ENCODE measurements around the gene CFAP70. TPM values are rescaled to one million over a fixed set of nuclear protein-coding genes. Genes with fewer than 3 reads are reported as not detected.

The CFAP70 gene
- total RNA-seq, 4 donors from 2014 or later, result 1.1 to 1.8 (median 1.2) TPM

DNA sequence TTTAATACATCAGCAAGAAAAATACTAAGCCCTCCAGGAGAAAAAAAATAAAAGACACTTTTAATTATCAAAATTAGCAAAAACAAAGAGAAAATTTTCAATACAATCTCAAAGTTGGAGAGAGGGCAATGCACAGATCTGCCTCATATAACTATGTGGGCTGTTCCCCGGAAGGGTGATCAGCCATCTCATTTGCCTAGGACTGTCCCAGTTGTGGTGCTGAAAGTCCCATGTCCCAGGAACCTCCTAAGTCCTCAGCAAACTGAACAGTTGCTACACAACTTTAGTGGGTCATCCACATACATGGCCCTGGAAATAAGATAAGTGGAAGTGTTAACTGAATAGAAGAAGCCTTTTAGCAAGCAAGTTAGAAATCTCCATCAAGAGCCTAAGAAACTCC is 14.4 kb downstream of the CFAP70 start:
- 67 to 100% methylated on average over 1 of the region's 1 CpG for WGBS, 2 donors (ENCODE audit: low coverage in 1 of 2)

DNA sequence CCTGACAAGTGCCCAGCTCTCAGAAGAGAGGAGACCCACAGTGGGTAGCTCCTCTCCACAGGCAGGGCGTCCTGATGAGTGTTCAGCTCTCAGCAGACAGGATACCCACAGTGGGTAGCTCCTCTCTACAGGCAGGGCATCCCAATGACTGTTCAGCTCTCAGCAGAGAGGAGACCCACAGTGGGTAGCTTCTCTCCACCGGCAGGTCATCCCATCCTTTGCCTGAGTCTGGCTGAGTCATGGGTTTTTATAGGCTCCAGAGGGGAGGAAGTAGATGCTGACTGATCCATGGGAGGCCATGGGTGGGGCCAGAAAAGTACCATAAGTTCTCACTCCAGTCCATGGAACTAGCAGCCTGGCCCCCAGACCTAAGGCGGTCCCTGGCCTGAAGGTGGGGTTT is 18.5 kb downstream of the CFAP70 start:
- TF ChIP-seq POLR2AphosphoS5 (IDR thresholded peaks at IDR 0.05), result no peak
- TF ChIP-seq, protein P1, sequence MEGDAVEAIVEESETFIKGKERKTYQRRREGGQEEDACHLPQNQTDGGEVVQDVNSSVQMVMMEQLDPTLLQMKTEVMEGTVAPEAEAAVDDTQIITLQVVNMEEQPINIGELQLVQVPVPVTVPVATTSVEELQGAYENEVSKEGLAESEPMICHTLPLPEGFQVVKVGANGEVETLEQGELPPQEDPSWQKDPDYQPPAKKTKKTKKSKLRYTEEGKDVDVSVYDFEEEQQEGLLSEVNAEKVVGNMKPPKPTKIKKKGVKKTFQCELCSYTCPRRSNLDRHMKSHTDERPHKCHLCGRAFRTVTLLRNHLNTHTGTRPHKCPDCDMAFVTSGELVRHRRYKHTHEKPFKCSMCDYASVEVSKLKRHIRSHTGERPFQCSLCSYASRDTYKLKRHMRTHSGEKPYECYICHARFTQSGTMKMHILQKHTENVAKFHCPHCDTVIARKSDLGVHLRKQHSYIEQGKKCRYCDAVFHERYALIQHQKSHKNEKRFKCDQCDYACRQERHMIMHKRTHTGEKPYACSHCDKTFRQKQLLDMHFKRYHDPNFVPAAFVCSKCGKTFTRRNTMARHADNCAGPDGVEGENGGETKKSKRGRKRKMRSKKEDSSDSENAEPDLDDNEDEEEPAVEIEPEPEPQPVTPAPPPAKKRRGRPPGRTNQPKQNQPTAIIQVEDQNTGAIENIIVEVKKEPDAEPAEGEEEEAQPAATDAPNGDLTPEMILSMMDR (IDR thresholded peaks at IDR 0.05), result no peak
- no peak for TF ChIP-seq EP300 (IDR thresholded peaks at IDR 0.05)
- TF ChIP-seq POLR2A (IDR thresholded peaks at IDR 0.05), result no peak
- Histone ChIP-seq H3K27ac (no peak overlapping the region), H3K9me3 (no peaks in the 10 kb centered on the region), H3K36me3 (peaks cover 0 to 17% of the 10 kb centered on the region in 2 donors), H3K4me1 (no peaks in the 10 kb centered on the region), H3K4me3 (no peak overlapping the region), H3K27me3 (no peaks in the 10 kb centered on the region)
- no peak for ATAC-seq
- WGBS, 2 donors (ENCODE audit: low coverage in 1 of 2), result no CpG with 5 or more reads among the region's 3 CpGs

More for the DNA sequence above, 14.4 kb downstream of the CFAP70 start:
- TF ChIP-seq POLR2A (IDR thresholded peaks at IDR 0.05) (no peak), EP300 (IDR thresholded peaks at IDR 0.05) (no peak), POLR2AphosphoS5 (IDR thresholded peaks at IDR 0.05) (no peak)
- TF ChIP-seq, protein P1 (IDR thresholded peaks at IDR 0.05), result no peak
- Histone ChIP-seq H3K36me3 (peaks cover 0 to 30% of the 10 kb centered on the region in 2 donors), H3K27ac (no peak overlapping the region), H3K27me3 (no peaks in the 10 kb centered on the region), H3K9me3 (no peaks in the 10 kb centered on the region), H3K4me3 (no peak overlapping the region), H3K4me1 (no peaks in the 10 kb centered on the region)
- ATAC-seq, result no peak

- Histone ChIP-seq H3K4me1 (no peaks in the 10 kb centered on the region), H3K36me3 (peaks cover 0 to 17% of the 10 kb centered on the region in 2 donors), H3K9me3 (no peaks in the 10 kb centered on the region), H3K4me3 (no peak overlapping the region), H3K27me3 (no peaks in the 10 kb centered on the region), H3K27ac (no peak overlapping the region)
- no peak for TF ChIP-seq POLR2AphosphoS5 (IDR thresholded peaks at IDR 0.05)
- TF ChIP-seq EP300 (IDR thresholded peaks at IDR 0.05), result no peak
- TF ChIP-seq, protein P1 (IDR thresholded peaks at IDR 0.05), result no peak
- no peak for TF ChIP-seq POLR2A (IDR thresholded peaks at IDR 0.05)
- WGBS, 2 donors (ENCODE audit: low coverage in 1 of 2), result no CpG with 5 or more reads among the region's 7 CpGs
- ATAC-seq, result no peak
Observed at GRCh38 chr10:73339436-73339835, 19.2 kb downstream of the CFAP70 start.

- no peaks in the 10 kb centered on the region for H3K4me1 ChIP-seq
- no peaks in the 10 kb centered on the region for H3K27me3 ChIP-seq
- no peak overlapping the region for H3K4me3 ChIP-seq
- ATAC-seq, result no peak
- 80 to 94% methylated on average over 2 to 4 of the region's 8 CpGs for WGBS, 2 donors (ENCODE audit: low coverage in 1 of 2)
- no peak overlapping the region for H3K27ac ChIP-seq
- H3K36me3 ChIP-seq, result peaks cover 0 to 17% of the 10 kb centered on the region in 2 donors
- no peak for TF ChIP-seq POLR2AphosphoS5 (IDR thresholded peaks at IDR 0.05)
- TF ChIP-seq POLR2A (IDR thresholded peaks at IDR 0.05), result no peak
- TF ChIP-seq, protein P1 (IDR thresholded peaks at IDR 0.05), result no peak
- TF ChIP-seq EP300 (IDR thresholded peaks at IDR 0.05), result no peak
- H3K9me3 ChIP-seq, result no peaks in the 10 kb centered on the region
Observed at GRCh38 chr10:73338801-73339368, 19.8 kb downstream of the CFAP70 start.

DNA sequence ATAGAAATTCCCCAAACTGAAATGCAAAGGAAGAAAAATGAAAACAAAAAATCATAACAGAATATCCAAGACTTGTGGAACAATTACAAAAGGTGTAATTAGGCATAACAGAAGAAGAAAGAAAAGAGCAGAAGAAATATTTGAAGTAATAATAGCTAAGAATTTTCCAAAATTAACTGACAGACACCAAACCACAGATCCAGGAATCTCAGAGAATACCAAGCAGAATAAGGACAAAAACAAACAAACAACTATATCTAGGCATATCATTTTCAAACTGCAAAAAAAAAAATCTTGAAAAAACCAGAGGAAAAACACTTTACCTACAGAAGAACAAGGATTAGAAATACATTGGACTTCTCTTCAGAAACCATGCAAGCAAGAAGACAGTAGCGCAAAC is 25.5 kb downstream of the CFAP70 start:
- Histone ChIP-seq H3K27ac (no peak overlapping the region), H3K9me3 (no peaks in the 10 kb centered on the region), H3K4me3 (no peak overlapping the region), H3K27me3 (no peaks in the 10 kb centered on the region), H3K36me3 (no peaks in the 10 kb centered on the region), H3K4me1 (no peaks in the 10 kb centered on the region)
- 92 to 100% methylated on average over 1 of the region's 1 CpG for WGBS, 2 donors (ENCODE audit: low coverage in 1 of 2)
- TF ChIP-seq POLR2AphosphoS5 (IDR thresholded peaks at IDR 0.05), result no peak
- no peak for TF ChIP-seq EP300 (IDR thresholded peaks at IDR 0.05)
- TF ChIP-seq POLR2A (IDR thresholded peaks at IDR 0.05), result no peak
- TF ChIP-seq, protein P1 (IDR thresholded peaks at IDR 0.05), result no peak
- ATAC-seq, result no peak

Data from gastroesophageal sphincter (tissue), 4 donors.